NCI-H187 (cell line): ENCODE data around the gene LEP.

Experiments used
- DNase-seq, 2 experiments: peaks; one replicate each; lab custom pipeline; 2025; lab: John Stamatoyannopoulos, UW

LEP gene

DNA sequence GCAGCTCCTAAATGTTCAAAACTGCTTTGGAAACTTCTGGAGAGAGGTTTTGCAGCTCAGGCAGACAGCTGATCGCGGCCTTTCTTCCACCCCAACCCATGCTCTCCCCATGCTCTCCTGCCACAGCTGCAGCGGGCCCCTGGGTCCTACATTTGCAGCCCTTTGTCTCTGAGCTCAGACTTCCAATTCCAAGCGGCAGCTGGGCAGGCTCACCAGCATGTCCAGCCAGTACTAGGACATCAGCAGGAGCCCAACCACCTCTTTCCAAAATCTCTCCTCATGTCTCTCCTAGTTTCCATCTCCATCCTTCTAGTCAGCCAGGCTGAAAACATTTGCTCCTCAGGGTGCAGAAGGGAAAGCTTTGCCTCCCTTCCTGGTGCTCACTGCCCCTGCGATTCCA, 6.0 kb downstream of the LEP start:
- DNase-seq = no peak

DNA sequence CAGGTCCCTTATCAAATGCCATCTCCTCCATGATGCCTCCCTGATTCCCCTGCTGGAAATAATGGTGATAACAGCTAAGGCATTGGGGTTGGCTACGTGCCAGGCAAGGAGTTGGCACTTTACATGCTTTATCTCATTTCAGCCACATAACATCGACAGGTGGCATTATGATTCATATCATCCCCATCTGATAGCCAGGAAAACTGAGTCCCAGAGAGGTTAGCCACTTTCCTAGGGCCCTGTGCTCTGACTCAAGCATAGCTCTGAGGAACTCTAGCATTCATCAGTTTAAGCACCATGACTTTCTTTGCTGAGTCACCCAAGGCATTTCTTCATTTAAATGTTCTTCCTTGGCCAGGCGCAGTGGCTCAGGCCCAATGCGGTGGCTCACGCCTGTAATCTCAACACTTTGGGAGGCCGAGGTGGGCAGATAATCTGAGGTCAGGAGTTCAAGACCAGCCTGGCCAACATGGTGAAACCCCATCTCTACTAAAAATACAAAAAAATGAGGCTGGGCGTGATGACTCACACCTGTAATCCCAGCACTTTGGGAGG, 6.6 kb downstream of the LEP start:
- DNase-seq = no peak

DNA sequence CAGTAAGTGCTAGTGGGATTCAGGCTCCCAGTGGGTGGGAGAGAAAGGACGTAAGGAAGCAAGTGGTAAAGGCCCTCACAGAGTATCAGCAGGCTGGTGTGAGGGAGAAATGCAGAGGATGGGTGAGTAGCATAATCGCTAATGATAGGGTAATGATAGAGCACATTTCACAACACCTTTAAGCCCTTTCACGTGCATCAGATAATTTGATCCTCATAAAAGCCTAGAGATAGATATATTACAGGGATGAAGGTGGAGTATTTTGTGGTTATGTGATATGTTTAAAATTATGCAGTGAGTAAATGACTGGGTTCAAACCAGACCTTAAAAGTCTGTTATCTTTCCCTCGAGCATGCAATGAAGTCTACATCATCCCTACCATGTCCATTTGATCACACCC, 10.3 kb downstream of the LEP start:
- no peak for DNase-seq

DNA sequence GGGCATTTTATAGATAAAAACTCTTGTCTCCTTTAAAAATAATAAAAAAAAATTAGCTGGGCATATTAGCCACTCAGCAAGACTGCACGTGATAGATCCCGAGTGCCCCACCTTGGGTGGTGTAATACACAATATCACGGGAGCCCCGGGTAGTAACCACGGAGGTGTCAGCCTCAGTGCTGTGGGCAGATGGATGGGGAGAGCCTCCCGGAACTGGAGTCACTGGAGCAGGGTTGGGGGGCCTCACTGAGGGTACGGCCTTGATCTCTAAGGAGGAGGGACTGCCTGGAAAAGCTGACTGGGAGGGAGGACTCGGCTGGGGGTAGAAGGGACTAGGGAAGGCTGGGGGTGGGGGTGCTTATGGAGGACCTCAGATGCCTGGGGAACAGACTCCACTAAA, 12.6 kb downstream of the LEP start:
- DNase-seq = no peak

DNA sequence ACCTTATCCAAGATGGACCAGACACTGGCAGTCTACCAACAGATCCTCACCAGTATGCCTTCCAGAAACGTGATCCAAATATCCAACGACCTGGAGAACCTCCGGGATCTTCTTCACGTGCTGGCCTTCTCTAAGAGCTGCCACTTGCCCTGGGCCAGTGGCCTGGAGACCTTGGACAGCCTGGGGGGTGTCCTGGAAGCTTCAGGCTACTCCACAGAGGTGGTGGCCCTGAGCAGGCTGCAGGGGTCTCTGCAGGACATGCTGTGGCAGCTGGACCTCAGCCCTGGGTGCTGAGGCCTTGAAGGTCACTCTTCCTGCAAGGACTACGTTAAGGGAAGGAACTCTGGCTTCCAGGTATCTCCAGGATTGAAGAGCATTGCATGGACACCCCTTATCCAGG, 13.4 kb downstream of the LEP start:
- no peak for DNase-seq

DNA sequence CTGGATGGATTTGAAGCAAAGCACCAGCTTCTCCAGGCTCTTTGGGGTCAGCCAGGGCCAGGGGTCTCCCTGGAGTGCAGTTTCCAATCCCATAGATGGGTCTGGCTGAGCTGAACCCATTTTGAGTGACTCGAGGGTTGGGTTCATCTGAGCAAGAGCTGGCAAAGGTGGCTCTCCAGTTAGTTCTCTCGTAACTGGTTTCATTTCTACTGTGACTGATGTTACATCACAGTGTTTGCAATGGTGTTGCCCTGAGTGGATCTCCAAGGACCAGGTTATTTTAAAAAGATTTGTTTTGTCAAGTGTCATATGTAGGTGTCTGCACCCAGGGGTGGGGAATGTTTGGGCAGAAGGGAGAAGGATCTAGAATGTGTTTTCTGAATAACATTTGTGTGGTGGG, 14.2 kb downstream of the LEP start:
- no peak for DNase-seq

DNA sequence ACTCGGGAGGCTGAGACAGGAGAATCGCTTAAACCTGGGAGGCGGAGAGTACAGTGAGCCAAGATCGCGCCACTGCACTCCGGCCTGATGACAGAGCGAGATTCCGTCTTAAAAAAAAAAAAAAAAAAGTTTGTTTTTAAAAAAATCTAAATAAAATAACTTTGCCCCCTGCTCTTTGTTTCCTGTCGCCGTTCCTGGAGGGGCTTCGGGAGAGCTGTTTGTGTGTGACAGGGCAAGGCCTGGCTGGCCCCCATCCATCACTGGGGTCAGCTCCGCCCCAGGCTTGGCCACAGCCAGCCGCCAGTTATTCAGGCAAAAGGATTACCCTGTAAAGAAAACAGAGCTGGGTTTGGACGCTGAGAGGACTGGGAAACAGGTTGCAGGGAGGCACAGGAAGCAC, 16.4 kb downstream of the LEP start:
- DNase-seq = no peak

DNA sequence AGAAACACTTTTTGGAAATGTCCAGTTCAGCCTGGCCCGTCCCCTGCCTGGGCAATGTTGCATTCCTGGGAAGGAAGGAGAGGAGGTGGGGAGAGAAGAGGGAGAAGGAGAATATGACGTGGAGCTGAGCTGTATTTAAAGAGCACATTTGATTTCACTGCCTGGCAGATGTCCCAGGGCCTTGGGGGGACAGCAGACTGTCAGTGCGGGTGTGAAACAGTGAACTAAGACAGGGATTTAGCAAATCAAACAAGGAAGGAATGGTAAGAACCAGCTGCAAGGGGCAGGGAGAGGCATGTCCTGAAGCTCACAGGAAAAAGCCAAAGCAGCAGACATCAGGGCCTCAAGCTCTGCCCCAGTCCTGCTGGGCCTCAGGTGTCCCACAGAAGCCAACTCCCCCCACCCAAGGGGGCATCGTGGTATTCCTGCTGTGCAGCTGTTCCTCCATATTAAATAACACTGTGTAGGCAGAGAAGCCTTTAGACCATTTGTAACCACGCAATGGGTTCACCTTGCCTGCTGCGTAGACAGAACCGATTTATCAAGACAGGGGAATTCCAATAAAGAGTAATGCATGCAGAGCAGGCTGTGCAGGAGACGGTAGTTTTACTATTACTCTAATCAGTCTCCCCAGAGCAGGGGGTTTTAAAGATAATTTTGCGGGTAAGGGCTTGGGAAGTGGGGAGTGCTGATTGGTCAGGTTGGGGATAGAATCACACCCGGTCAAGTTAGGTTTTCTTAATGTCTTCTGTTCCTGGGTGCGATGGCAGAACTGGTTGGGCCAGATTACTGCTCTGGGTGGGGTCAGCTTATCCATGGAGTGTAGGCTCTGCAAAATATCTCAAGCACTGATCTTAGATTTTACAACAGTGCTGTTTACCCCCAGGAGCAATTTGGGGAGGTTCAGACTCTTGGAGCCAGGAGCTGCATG, 18.3 kb downstream of the LEP start:
- no peak for DNase-seq

DNA sequence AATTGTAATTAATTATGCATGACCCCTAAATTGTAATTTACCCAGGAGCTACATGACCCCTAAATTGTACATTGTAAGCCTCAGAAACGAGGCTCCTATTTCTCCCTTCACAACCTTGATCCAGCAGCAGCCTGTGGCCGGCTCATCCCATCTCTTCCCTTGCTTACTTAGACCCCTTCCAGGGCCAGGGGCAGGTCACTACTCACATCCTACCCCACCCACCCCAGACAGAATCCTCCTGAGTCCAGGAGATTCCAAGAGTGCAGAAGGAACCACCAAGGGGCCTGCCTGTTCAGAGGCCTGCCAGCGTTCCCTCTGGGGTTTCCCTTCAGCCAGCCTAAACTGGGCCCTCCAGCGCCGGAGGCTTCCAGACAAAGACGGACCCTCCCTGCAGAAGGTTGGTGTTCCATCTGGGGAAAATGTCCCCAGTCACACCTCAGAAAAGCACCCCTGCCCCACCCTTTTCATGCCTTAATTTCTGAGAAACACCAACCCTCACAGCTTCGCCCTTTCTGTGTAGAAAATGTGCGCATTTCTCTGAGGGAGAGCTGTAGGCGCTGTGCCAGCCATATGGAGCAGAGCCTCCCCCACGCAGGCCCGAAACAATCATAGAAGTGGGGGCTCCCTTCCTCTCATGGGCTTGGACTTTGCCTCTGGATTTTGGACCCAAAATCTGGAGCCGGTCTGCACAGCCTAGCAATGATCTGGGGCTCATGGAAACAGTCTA, 19.2 kb downstream of the LEP start:
- DNase-seq = no peak

DNA sequence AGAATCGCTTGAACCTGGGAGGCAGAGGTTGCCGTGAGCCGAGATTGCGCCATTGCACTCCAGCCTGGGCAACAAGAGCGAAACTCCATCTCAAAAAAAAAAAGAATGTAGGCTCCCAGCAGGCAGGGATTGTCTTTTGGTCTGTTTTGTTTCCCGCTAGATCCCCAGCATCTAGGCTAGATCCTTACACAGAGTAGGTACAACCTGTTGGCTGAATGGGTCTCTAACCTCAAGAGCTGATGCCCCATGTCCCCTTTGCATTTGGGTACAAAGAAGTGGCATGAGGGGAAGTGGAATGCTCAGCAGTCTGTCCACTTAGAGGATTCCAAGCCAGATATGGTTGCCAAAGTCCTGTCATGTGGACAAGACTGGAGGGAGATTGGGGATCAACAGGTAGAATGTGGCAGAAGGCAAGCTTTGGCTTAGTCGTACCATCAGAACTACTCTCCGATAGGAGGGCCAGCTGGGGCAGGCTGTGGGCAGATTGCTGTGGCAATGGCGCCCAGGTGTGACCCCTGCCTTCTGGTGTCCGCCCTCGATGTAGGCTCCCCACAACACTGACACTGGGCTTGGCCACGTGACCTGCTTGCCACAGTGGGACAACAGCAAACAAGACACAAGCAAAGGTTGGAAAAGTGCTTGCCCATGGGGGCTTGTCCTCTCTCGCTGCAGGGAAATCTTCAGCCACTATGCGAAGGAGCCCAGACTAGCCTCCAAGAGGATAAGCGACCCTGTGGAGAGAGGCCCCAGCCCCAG, 21.4 kb downstream of the LEP start:
- DNase-seq = no peak

DNA sequence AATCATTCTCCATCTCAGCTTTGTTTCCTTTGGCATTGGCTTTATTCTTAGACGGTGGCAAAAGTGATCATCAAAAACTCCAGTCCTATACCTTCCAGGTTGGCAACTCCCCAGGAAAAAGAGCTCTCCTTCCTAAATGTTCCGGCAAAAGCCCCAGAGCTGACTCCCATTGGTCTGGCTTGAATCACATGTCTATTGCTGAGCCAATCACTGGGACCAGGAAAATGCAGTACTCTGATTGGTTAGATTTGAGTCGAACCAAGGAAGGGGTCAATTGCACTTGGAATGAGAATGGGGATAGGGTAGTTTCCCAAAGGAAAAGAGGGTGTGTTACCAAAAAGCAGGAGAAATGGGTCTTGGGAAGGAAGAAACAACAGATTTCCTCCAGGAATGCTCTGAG, 22.3 kb downstream of the LEP start:
- no peak for DNase-seq

DNA sequence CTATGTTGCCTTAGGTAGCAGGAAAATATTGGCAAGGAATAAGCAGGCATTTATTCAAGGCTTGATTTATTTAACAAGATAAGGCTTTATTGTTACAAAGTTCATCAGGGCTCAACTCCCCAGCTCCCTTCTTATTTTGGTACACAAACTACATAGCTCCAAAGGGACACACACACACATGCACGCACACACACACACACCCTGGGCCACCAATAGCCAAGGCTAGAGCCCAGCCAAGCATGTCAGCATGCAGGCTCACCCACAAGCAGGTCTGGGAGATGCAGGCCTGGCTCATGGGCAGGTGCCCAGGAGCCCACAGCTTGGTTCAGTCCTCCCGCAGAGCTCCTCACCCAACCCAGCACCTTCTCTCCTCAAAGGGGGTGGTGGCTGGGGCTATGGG, 23.4 kb downstream of the LEP start:
- DNase-seq = no peak

DNA sequence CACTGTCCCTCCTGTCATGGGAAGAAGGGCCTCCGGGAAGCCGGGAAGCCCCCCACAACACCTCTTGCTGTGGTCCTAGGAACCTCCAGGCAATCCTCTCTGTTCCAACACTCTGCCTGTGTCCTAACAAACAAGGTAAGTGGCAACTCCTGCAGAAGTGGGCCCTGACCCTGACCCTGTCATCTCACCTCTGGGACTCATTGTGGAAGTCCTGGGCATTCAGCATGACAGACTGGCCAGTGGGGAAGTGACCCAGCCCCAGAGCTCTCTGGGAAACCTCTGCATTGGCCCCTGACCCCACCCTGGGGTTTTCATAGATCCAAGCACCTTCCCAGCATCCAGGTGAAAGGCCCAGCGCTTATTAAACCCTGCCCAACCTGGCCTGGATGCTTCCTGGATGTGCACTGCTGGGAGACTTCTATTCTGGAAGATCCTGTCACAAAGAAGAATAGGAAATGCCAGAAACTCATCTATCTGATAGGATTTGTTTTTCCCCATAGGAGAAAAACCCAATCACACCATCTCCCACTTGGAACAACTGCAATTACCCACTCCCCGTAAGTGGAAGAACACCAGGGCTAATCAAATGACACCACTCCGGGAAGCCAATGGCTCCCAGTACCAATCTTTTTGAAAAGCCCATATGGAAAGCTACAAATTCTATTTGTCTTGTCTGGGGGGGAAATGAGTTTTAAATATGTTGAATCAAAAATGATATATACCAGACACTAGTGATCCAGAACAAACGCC, 24.3 kb downstream of the LEP start:
- DNase-seq = no peak

DNA sequence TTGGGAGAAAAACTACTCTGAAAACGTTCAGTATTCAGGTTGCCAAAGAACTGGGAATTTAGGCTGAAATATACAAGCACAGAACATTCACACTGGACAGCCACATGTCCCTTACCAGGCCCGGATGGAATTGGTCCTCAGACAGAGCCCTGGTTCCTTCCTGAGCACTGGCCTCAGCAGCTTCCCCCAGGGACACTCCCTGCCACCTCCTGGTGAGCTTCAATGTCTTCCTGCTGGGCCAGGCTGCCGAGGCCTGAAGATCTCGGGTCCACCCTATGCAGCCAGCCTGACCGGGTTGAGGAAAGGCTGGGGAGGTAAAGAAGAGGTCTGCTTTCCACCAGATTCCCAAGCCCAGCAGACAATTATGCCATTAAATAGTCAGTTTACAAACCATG, 24.8 kb downstream of the LEP start:
- no peak for DNase-seq

DNA sequence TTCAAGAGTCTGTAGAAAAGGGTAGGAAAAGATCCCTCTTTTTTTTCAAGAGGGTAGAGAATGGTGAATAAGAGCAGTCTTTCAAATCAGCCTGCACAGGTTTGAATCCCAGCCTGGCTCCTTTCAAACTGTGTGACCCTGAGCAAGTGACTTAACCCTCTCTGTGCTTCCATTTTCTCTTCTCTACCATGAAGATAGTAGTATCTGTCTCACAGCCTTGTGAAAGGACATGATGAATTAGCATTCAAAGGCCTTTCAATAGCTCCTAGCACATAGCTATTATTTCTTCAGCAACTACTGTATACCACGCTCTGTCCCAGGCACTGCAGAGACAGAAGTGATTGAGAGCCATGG, 25.4 kb downstream of the LEP start:
- no peak for DNase-seq

DNA sequence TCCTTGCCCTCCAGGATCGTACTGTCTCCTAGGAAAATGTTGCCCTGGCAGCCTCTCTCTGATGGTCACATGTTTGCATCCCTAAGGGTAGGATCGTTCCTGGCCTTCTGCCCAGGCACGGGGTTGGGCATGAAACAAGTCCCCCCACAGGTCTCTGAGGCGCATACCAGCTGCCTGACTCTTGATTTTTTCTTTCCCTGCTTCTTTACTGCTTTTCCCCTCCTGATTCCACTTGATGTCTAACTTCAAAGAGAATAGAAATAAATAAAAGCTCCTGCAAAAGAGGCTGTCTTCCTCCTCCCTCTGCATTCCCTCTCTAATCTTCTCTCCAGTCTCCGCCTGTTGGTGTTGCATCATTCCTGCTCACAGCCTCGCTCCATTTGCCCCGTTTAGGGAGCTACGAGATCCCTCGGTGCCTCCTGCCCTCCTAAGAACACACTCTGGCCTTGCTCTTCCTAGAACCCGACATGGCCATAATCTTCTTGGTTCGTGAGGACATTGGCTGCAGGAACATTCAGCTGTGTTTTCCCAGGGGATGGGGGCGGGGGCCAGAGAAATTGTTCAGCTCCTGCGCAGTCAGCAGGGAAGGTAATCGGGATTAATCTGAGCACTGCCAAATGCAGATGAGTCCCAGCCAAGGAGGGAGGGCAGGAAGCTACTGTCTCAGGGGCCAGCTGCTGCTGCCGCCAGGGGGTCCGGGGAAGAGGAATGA, 26.0 kb downstream of the LEP start:
- DNase-seq = no peak

DNA sequence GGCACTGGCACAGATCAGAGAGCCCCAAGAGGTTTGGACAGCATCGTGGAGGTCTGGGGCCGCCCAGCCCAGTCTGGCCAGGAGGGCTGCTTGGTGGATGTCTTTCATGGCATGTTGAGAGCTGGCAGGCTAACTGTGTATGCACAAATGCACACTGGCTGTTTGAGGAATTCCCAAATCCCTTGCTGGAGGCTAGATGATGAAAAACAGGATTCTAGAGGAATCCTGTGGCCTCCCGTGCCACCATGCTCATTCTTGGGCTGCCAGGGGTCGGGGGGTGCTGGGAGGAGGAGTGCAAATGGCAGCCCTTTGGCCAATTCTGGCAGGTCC, 26.5 kb downstream of the LEP start:
- no peak for DNase-seq

DNA sequence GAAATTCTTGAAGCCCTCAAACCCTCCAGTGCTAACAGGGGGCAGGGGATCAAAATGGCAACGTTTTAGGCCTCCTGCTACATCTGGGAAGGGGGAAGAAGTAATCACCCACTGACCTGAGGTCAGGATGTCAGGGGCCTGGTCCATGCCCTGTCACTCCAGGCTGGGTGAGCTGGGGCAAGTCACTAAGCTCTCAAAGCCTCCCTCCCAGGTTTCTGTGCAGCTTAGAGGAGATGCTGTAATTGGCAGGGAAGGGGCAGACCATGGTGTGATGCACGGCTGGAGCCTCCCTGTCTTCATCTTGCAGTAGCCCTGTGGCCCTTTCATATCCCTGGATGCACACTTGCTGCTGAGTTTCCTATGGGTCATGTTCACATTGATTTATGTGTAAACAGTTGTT, 27.2 kb downstream of the LEP start:
- no peak for DNase-seq

DNA sequence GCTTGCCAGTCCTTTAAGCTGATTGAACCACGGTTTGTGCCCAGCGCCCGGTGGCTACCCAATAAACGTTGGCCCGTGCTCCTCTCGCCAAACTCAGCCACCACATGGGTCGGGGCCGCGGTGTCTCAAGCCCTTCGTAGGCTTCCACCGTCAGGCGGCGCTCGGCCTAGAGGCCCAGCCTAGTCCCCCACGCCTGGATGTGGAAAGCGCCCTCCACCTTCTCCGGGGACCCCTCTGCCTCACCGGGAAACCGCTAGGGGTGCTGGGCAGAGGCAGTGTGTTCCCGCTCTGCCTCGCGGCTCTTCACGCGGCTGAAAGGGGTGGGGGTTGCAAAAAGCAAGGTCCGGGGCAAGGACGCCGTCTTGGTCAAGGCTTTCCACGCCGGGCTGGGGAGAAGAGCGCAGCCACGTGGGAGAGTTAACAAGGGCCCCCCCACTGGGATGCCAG, 29.8 kb downstream of the LEP start:
- DNase-seq = no peak

DNA sequence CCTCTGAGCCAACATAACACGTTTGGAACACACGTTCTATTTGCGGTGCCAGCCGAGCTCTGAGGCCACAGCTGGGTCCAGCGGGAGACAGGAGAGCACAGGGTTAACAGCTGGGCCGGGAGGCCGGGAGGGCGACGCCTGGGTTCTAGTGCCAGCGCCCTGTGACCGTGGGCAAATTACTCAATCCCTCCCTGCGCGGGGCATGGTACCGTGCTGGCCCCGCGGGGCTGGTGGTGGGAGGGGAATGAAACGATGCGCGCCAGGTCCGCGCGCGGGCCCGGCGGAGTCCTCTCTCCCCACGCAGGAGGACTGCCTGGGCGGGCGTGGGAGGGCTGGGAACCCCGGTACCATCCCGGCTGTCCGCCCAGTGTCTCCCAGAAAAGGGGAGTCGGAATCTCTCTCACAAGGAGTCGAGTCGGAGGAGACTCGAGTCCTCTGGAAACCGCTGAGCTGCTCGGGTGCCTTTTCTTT, 30.4 kb downstream of the LEP start:
- DNase-seq = no peak

DNA sequence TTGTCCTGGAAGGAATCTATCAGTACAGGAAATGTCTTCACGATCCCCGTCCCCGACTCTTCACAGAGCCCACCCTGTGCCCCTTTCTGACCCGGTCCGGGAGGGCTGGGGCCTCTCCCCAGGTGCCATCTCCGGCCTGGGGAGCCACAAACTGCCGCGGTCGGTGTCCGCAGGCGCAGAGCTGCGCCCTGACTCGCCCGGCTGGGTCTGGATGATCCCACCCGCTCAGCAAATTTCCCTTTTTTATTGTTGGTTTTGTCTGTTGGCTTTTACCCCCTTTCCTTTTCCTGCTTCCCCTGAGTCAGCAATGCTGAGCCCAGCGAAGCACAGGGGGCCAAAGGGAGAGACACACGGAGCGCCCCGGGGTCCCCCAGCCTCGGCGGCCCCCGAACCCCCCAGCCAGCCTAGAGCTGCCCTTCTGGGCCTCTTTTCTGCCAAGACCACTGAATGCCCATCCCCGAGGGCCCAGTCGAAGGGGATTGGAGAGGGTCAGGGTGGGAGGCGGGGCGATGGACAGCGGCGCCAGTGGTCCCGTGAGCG, 30.9 kb downstream of the LEP start:
- no peak for DNase-seq
